ENCODE data around the gene SMAD9. TPM values are rescaled to one million over a fixed set of nuclear protein-coding genes. Genes with fewer than 3 reads are reported as not detected.

SMAD9 gene
- total RNA-seq, 2 experiments from 2014 or later = 0.05 TPM; not detected in 1

GRCh38 chr13:36795463-36795862, 124.6 kb downstream of the SMAD9 start:
- CTCF ChIA-PET = no interaction called here
- Mint-ChIP-seq H3K27ac (no peak overlapping the region), H3K9me3 (no peaks in the 10 kb centered on the region), H3K4me3 (no peak overlapping the region), H3K36me3 (ENCODE audit: low read depth) (no peaks in the 10 kb centered on the region), H3K4me1 (ENCODE audit: low read depth) (no peaks in the 10 kb centered on the region), H3K27me3 (ENCODE audit: low read depth) (peaks cover 10% of the 10 kb centered on the region)
- no peak for DNase-seq
- intact Hi-C loops (cut with micrococcal nuclease) = no loop called here

Other genes starting within 250 kb of the SMAD9 start
- not detected for gene SERTM1, start 246.2 kb downstream of the SMAD9 start, total RNA-seq
- gene RFXAP, start 101.0 kb downstream of the SMAD9 start, total RNA-seq = 10 to 100 TPM in 1 of 2 experiments, 1 to 10 TPM in 1; 9.2 to 12.2 TPM
- 10 to 100 TPM; 17.5 to 20.8 TPM for gene ALG5, start 79.1 kb upstream of the SMAD9 start, total RNA-seq
- 100 to 1,000 TPM; 171 to 184 TPM for gene EXOSC8, start 80.5 kb upstream of the SMAD9 start, total RNA-seq
- 10 to 100 TPM; 51.0 to 57.7 TPM for gene SUPT20H, start 139.4 kb upstream of the SMAD9 start, total RNA-seq
- not detected for gene CSNK1A1L, start 185.4 kb upstream of the SMAD9 start, total RNA-seq

Measured in activated naive CD4-positive, alpha-beta T cell treated with anti-CD3 and anti-CD28 coated beads for 36 hours (primary cell).